Measurements from ENCODE around the gene ERBB4. TPM values are rescaled to one million over a fixed set of nuclear protein-coding genes. Genes with fewer than 3 reads are reported as not detected.

Gene ERBB4
- total RNA-seq, 1 experiment from 2014 or later = 0.15 TPM

GRCh38 chr2:211745295-211746097 is 793.1 kb downstream of the ERBB4 start:
- BruUV-seq (replicated peaks) = no TSS peak
- TF ChIP-seq POLR2AphosphoS5 (IDR thresholded peaks at IDR 0.05; ENCODE audit: low read depth, low read length) = no peak
- no peak for TF ChIP-seq REST (IDR thresholded peaks at IDR 0.05; ENCODE audit: insufficient read depth in 1 of 2, low read depth in 2 of 2, low read length in 1 of 2)
- TF ChIP-seq CTCF (IDR thresholded peaks at IDR 0.05) = peak; percentile 88
- no peak for TF ChIP-seq SIN3A (IDR thresholded peaks at IDR 0.05; ENCODE audit: borderline replicate concordance, insufficient read depth, low read depth, low read length)
- TF ChIP-seq TCF7L2 (IDR thresholded peaks at IDR 0.05; ENCODE audit: low read depth, low read length) = no peak
- Histone ChIP-seq H3K27me3 (ENCODE audit: control insufficient read depth, insufficient read depth, low read length) (no peaks in the 10 kb centered on the region), H3K4me3 (ENCODE audit: low read depth in 2 of 2, low read length in 2 of 2) (no peak overlapping the region), H3K9me3 (ENCODE audit: control insufficient read depth, insufficient read depth, low read depth, low read length) (no peaks in the 10 kb centered on the region), H3K4me1 (ENCODE audit: control insufficient read depth, insufficient read depth, low read length) (no peaks in the 10 kb centered on the region), H3K36me3 (ENCODE audit: control insufficient read depth, insufficient read depth, low read length) (no peaks in the 10 kb centered on the region; the same call in 1 of the 2 replicates), H3K27ac (ENCODE audit: low read length) (no peak overlapping the region)
- intact Hi-C loops (cut with micrococcal nuclease; ENCODE audit: unreplicated experiment) = loop anchor here (5.0 kb wide), 2 partner anchors 802 to 822 kb away; no protein-coding TSS in a partner anchor
- POLR2A ChIA-PET = interaction anchor here (0.6 kb wide), 1 partner anchor 113 kb away, joined by 5 read pairs; no protein-coding TSS in a partner anchor
- DNase-seq (ENCODE audit: low read depth, low spot score) (peak; percentile 43), ATAC-seq (peak; percentile 94)
- CTCF ChIA-PET = interaction anchor here (0.7 to 1.0 kb wide), 4 partner anchors 34 to 679 kb away, joined by 3 to 7 read pairs (median 4); no protein-coding TSS in a partner anchor
- in situ Hi-C loops (cut with HindIII; ENCODE audit: low pct_unique_long_range_greater_than_20kb, low sequenced_read_pairs) = no loop called here

- no peak for TF ChIP-seq POLR2AphosphoS5 (IDR thresholded peaks at IDR 0.05; ENCODE audit: low read depth, low read length)
- no peak for TF ChIP-seq SIN3A (IDR thresholded peaks at IDR 0.05; ENCODE audit: borderline replicate concordance, insufficient read depth, low read depth, low read length)
- TF ChIP-seq REST (IDR thresholded peaks at IDR 0.05; ENCODE audit: insufficient read depth in 1 of 2, low read depth in 2 of 2, low read length in 1 of 2) = no peak
- no peak for TF ChIP-seq CTCF (IDR thresholded peaks at IDR 0.05)
- no peak for TF ChIP-seq TCF7L2 (IDR thresholded peaks at IDR 0.05; ENCODE audit: low read depth, low read length)
- CTCF ChIA-PET = no interaction called here
- intact Hi-C loops (cut with micrococcal nuclease; ENCODE audit: unreplicated experiment) = no loop called here
- Histone ChIP-seq H3K36me3 (ENCODE audit: control insufficient read depth, insufficient read depth, low read length) (no peaks in the 10 kb centered on the region), H3K4me3 (ENCODE audit: low read depth in 2 of 2, low read length in 2 of 2) (no peak overlapping the region), H3K27me3 (ENCODE audit: control insufficient read depth, insufficient read depth, low read length) (no peaks in the 10 kb centered on the region), H3K9me3 (ENCODE audit: control insufficient read depth, insufficient read depth, low read depth, low read length) (no peaks in the 10 kb centered on the region), H3K27ac (ENCODE audit: low read length) (no peak overlapping the region), H3K4me1 (ENCODE audit: control insufficient read depth, insufficient read depth, low read length) (no peaks in the 10 kb centered on the region)
- BruUV-seq (replicated peaks) = no TSS peak
- POLR2A ChIA-PET = no interaction called here
- ATAC-seq (no peak), DNase-seq (ENCODE audit: low read depth, low spot score) (no peak)
- in situ Hi-C loops (cut with HindIII; ENCODE audit: low pct_unique_long_range_greater_than_20kb, low sequenced_read_pairs) = no loop called here
Observed at GRCh38 chr2:211744379-211744778, 794.2 kb downstream of the ERBB4 start.
